SJCRH30 (cell line): ENCODE data around the gene FBXW12. TPM values are rescaled to one million over a fixed set of nuclear protein-coding genes. Genes with fewer than 3 reads are reported as not detected.
"Not testable (repeated sequence)": the region's sequence is repeated elsewhere in the genome, so short reads cannot be mapped to it uniquely, and the experiment has no call there.

ENCODE experiments used
- DNase-seq, 2 experiments: peaks; one replicate each; pipeline ENCODE4 v3.0.0-alpha.2; 2015 to 2020
- H3K27ac ChIP-seq: fragments of 250-450 bp; sonication (Bioruptor Pico); 2 replicates; pipeline ENCODE4 v1.5.1; 2020; ENCODE audit warnings: mild to moderate bottlenecking, moderate library complexity
- H3K27me3 ChIP-seq: fragments of 250-450 bp; sonication (Bioruptor Pico); 2 replicates; pipeline ENCODE4 v1.5.1; 2020; ENCODE audit warnings: mild to moderate bottlenecking, moderate library complexity
- H3K36me3 ChIP-seq: fragments of 250-450 bp; sonication (Bioruptor Pico); 2 replicates; pipeline ENCODE4 v1.5.1; 2020; ENCODE audit warnings: mild to moderate bottlenecking, moderate library complexity
- H3K4me1 ChIP-seq: fragments of 250-450 bp; sonication (Bioruptor Pico); 2 replicates; pipeline ENCODE4 v1.5.1; 2020; ENCODE audit warnings: mild to moderate bottlenecking, moderate library complexity
- H3K4me3 ChIP-seq: fragments of 250-450 bp; sonication (Bioruptor Pico); 2 replicates; pipeline ENCODE4 v1.5.1; 2020; ENCODE audit warnings: mild to moderate bottlenecking, moderate library complexity
- H3K9me3 ChIP-seq: fragments of 250-450 bp; sonication (Bioruptor Pico); replicated peaks from 2 replicates; pipeline ENCODE4 v1.5.1; 2020; ENCODE audit warnings: mild to moderate bottlenecking, moderate library complexity
- total RNA-seq: library from RNA; depleted of rRNA; stranded (reverse); fragments of >200 nt; shearing (Covaris generic); gene quantifications from 2 replicates; pipeline ENCODE4 v1.2.3, GENCODE V29; 2014; rRNA removed

Gene FBXW12, protein sequence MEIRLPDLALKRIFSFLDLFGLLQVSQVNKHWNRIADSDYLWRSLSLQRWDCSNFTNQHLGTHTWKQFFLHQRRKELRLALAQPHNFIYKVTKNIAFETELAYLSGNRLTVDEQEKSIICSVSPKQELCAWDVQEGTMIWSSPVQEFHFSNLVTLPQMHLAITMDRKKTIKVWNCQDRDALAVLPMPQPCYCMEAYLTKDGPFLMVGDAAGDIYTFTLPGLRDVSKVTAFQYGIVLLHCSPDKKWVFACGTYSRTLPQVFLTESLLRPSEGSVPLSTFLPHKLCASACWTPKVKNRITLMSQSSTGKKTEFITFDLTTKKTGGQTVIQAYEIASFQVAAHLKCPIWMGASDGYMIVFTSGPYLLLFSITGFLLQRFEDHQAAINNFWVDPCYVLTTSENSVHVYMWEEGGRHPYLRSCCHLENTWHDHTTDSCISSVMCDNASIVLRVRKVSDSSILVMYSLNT
- total RNA-seq: 0.30 and 0.35 TPM in 2 replicates

DNA sequence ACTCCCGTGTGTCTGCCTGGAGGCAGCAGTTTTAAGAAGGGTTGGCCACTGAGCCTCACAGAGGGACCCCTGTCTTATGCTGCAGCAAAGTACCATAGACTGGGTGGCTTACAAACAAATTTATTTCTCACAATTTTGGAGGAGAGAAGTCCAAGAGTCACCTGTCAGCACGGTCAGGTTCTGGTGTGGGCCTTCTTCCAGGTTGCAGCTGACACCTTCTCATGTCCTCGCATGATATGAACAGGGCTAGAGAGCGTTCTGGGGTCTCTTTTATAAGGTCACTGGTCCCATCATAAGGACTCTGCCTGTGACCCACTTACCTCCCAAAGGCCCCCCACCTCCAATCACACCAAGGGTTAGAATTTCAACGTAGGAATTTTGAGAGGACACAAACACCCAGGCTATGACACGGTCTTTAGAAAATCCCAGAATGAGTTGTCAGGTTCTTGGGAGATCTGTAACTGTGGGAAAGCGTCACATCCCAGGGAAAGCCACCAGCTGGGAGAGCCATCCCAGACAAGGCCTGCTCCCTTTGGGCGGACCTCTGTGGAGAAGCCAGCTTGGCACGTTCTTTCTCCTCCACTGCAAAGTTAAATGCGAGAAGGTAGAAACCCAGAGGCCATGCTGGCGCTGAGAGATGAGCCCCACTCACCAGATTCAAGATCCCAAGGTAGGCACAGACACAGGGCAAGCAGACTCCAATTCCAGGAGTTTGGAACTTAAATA is at the start of gene FBXW12:
FBXW12 (plus strand) TSS at position 569 of the 726 bp plus-strand sequence. CDS start 549 bp downstream, outside the sequence.
- H3K27me3 ChIP-seq: no peaks in the 10 kb centered on the region
- H3K27ac ChIP-seq: no peak within 1 kb of the TSS
- H3K9me3 ChIP-seq: 0 out of 2 replicates have a peak, but pooled peaks cover 2% of the 10 kb centered on the region
- H3K4me3 ChIP-seq: no peak within 1 kb of the TSS
- H3K36me3 ChIP-seq: no peaks in the 10 kb centered on the region
- no peak for DNase-seq
- peaks cover 8% of the 10 kb centered on the region; the same call in 1 of the 2 replicates for H3K4me1 ChIP-seq

DNA sequence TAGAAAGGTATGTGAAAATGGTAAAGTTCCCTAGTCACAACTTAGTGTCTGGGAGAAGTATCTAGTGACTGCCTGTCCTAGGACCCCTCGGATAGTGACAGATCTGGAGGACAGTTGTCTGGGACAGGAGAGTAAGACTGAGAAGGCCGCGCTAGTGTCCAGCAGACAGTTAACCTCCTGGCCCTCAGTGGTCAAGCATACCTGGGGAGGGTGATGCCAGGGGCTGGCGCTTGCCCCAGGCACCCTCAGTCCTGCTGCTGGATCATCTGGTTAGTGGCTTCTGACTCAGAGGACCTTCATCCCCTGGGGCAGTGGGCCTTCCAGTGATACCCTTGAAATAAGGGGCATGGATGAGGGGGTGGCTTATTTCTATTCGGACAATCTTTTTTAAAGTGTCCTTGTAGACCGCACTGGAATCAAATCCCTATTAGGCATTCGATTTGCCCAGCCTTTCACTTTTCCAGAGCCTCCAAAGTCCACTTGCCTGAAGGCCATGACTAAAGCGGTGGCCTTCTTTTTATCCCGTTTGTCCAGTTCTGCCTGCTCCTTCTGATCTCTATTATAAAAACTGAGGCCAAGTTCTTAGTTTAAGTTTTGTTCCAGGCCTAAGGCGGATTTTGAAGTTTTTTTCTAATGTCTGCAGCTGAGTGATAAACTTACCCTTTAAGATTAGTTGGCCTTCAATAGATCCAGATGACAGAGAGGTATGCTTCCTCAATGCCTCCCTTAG is 40.1 kb upstream of the FBXW12 start:
- not testable (repeated sequence) for H3K9me3 ChIP-seq, H3K27me3 ChIP-seq, H3K36me3 ChIP-seq, DNase-seq, H3K4me3 ChIP-seq
- H3K27ac ChIP-seq: peak overlapping the region; percentile 99
- H3K4me1 ChIP-seq: peaks cover 41% of the 10 kb centered on the region

DNA sequence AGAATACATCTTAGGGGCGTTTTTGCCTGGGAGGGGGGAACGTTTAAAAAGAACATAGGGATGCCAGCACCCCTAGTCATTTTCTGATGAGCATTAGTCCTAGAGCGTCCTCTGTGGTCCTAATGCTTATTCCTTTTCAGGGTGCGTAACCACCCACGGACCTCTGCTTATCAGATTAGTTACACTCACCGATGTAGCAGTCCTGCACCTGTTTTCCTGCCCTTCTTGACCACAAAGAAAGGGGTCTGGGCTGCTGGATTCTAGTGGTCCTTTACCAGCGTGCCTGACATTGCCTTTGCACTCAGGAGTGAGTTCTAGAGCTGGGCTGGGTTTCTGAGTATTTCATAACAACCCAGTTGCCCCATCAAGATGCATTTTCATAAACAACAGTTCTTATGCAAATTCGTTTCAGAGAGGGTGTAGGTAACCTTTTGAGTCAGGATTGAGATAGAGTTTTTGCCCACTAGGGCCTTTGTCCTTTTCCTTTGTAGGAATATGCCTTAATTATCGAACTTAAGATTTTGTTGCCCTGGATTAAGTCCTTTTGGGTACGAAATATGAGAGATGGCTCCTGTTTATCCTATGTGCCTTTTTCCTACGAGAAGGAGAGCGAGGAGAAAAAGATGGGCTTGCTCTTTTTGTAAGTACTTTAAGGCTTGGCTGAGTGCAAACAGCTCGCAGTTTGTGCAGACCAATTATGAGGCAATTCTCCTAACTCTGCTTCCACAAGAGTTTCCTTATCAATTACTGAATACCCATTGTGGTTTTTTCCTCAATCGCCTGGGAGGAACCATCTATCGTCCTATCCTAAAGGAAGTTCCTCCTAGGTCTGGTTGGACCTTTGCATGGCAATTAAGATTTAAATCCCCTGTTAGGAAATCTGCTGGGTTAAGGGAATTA is 38.4 kb upstream of the FBXW12 start, which contains the start of gene SPINK8:
SPINK8 (minus strand) TSS at position 316 of the 900 bp plus-strand sequence. CDS start 5,320 bp downstream, outside the sequence.
- peak; percentile 88 to 89 for DNase-seq
- not testable (repeated sequence) for H3K36me3 ChIP-seq, H3K9me3 ChIP-seq, H3K27me3 ChIP-seq
- Histone ChIP-seq H3K27ac (peak within 1 kb of the TSS; percentile 99), H3K4me1 (peaks cover 56% of the 10 kb centered on the region), H3K4me3 (peak within 1 kb of the TSS; percentile 31)

DNA sequence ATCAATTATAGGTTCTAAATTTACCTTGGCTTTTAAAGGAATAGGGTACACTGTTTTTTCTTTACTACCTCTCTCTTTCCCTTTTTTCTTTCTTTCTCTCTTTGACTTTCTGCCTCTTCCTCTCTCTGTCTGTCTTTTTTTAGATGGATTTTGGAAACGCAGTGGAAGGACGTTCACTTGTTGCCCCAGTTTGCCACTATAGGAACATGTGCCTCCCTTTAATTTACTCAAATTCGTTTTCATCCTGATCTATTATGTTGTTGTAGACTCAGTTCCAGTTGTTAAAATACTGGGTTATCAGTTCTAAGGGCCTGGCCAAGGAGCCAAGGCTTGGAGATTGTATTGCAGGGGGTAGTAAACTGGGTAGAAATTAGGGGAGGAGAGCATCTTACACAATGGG is 37.4 kb upstream of the FBXW12 start:
- Histone ChIP-seq H3K27me3 (no peaks in the 10 kb centered on the region), H3K27ac (peak overlapping the region; percentile 99), H3K4me3 (no peak overlapping the region), H3K36me3 (no peaks in the 10 kb centered on the region), H3K9me3 (no peaks in the 10 kb centered on the region), H3K4me1 (peaks cover 61% of the 10 kb centered on the region)
- no peak for DNase-seq

DNA sequence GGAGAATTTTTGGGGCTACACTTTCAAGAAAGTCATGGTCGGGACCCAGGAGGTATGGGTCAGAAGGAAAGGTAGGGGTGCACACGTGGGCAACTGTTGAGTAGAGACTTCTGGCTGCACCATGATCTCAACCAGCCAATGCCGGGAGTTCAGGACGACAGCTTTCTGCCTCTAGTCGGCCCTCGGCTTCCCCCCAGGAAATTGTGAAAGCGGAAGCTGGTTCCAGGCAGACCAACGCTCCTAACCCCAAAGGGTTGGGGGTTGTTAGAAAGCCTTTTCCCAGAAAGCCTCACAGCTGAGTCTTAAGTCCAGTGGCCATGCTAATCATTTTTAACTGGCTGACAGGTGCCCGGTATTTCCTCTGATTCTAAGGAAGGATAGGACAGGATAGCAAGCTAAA is 36.7 kb upstream of the FBXW12 start:
- H3K27ac ChIP-seq: peak overlapping the region; percentile 99; the same call in 1 of the 2 replicates
- H3K36me3 ChIP-seq, H3K27me3 ChIP-seq, DNase-seq, H3K4me3 ChIP-seq, H3K9me3 ChIP-seq: not testable (repeated sequence)
- H3K4me1 ChIP-seq: peaks cover 65% of the 10 kb centered on the region

DNA sequence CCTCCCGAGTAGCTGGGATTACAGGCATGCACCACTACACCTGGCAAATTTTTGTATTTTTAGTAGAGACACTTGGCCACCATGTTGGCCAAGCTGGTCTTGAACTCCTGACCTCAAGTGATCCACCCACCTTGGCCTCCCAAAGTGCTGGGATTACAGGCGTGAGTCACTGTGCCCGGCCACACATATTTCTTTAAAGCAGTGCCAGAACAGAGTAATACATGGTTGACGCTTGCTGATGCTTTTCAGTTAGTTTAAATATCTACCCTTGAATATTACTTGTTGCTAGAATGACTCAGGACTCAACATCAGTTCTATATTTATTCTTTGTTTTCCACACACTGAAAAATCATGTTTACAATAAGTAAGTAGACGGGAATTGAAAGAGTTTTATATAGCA is 34.5 kb upstream of the FBXW12 start:
- not testable (repeated sequence) for DNase-seq, H3K27me3 ChIP-seq, H3K36me3 ChIP-seq, H3K4me3 ChIP-seq, H3K9me3 ChIP-seq
- Histone ChIP-seq H3K4me1 (peaks cover 55% of the 10 kb centered on the region), H3K27ac (peak overlapping the region; percentile 76)

DNA sequence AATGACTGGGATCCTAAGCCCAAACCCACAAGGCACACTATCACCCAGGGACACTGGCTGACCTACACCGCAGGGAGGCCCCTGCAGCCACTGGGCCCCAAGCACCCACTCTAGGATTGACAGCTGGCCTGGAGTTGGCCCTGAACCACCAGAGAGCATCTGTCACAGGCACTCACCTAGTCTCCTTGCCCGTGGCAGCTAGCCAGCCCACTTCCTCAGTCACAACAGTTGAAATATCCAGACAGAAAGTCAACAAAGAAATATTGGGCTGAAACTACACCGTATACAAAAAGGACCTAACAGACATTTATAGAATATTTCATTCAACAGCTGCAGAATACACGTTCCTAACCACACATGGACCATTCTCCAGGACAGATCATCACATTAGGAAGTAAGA is 33.4 kb upstream of the FBXW12 start:
- DNase-seq: peak; percentile 96 to 97
- H3K4me1 ChIP-seq: peaks cover 45% of the 10 kb centered on the region
- H3K27me3 ChIP-seq: no peaks in the 10 kb centered on the region
- H3K36me3 ChIP-seq: no peaks in the 10 kb centered on the region
- H3K4me3 ChIP-seq: no peak overlapping the region
- no peaks in the 10 kb centered on the region for H3K9me3 ChIP-seq
- peak overlapping the region; percentile 76 for H3K27ac ChIP-seq

DNA sequence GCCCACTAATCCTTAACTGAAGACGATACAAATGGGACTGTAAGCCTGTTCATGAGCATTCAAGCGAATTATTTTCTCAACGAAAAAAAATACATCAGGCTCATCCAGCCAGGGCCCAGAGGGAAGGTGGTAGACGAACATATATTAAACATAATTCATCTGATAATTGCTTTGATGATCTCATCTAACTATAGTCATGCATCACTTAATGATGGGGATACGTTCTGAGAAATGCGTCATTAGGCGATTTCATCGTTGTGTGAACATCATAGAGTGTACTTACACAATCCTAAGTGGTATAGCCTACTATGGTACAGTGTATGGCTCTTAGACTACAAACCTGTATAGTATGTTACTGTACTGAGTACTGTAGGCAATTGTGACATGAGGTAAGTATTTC is 28.6 kb upstream of the FBXW12 start:
- H3K4me1 ChIP-seq: peaks cover 37% of the 10 kb centered on the region
- H3K27ac ChIP-seq: no peak overlapping the region
- DNase-seq: no peak
- H3K27me3 ChIP-seq: no peaks in the 10 kb centered on the region
- no peaks in the 10 kb centered on the region for H3K36me3 ChIP-seq
- no peaks in the 10 kb centered on the region for H3K9me3 ChIP-seq
- H3K4me3 ChIP-seq: no peak overlapping the region

DNA sequence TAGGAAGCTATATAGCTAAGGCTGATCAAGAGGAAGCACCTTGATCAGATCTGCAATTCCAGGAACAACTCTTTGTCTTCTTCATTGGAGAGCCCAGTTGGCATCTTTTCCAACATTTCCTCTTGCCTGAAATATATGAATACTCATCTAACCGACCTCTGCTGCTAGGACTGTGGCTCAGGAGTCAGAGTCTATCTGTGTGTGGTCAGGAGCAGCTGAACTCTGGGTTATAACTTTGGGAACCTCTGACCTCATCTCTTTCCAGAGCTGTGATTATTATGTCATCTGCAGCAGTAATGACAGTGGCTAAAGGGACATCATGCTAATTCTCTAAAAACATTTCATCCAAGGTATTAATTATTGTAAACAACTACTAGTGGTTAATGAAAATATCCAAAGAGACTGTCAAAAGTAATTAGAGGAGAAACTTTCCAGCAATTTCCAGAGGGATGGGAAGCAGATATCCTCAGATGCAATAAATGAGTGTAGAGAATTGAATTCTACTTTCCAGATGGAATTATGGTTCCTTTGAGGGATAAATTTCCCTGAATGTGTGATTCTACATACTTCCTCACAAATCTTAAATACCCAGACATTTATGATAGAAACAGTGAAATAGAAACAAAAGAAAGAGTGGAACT is 27.0 kb upstream of the FBXW12 start:
- peak; percentile 22 to 40 for DNase-seq
- H3K4me1 ChIP-seq: peaks cover 25% of the 10 kb centered on the region

DNA sequence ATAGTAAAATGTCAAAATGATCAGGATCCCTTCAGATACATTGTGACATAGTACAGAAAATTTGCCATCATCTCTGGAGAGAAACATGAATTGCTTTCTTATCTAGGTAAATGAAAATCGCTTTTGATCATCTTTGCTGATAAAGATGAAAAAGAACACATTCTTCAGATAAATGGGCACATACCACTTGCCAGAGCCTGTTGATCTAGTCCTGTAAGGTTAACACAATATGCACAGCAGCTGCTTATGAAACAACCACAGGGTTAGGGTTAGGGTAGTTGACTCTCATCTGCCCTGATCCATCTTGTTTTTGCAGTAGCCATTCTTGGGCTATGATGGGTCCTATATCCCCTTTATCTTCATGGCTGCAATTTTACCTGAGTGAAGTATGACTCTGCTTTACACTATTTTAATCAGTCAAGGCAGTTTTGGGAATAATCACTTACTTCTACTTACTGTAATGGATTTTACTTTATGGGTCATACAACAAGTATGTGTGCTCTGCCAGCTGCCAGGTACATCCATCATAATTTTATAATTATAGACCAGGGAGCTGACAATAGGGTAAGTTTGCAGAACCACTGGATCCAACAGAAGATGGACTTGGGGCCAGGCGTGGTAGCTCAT is 26.0 kb upstream of the FBXW12 start:
- no peak overlapping the region for H3K27ac ChIP-seq
- no peaks in the 10 kb centered on the region for H3K27me3 ChIP-seq
- no peak overlapping the region for H3K4me3 ChIP-seq
- no peaks in the 10 kb centered on the region for H3K9me3 ChIP-seq
- H3K36me3 ChIP-seq: no peaks in the 10 kb centered on the region
- no peak for DNase-seq
- peaks cover 19% of the 10 kb centered on the region for H3K4me1 ChIP-seq

More for the DNA sequence above, 27.0 kb upstream of the FBXW12 start:
- H3K27ac ChIP-seq: no peak overlapping the region
- H3K36me3 ChIP-seq: no peaks in the 10 kb centered on the region
- H3K27me3 ChIP-seq: no peaks in the 10 kb centered on the region
- H3K4me3 ChIP-seq: no peak overlapping the region
- no peaks in the 10 kb centered on the region for H3K9me3 ChIP-seq

DNA sequence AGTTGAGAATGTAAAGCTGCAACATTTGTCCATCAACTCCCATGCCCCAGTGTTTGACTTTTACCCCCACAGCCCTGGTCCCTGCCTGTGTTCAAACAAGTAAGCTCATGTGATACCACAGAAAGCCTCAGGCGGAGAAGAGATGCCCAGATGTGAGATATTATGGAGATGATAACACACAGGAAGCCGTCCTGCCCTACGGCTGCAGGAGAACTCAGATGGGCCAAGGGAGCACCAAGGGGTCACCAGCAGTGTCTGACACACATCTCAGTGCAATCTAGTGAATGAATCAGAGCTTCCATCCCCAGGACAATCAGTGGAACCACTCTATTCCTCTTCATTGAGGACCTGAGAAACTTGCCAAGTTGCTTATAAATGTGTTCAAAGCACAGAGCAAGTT is 24.5 kb upstream of the FBXW12 start:
- DNase-seq: no peak
- Histone ChIP-seq H3K27me3 (no peaks in the 10 kb centered on the region), H3K27ac (no peak overlapping the region), H3K4me3 (no peak overlapping the region), H3K4me1 (peaks cover 19% of the 10 kb centered on the region), H3K36me3 (no peaks in the 10 kb centered on the region), H3K9me3 (no peaks in the 10 kb centered on the region)

DNA sequence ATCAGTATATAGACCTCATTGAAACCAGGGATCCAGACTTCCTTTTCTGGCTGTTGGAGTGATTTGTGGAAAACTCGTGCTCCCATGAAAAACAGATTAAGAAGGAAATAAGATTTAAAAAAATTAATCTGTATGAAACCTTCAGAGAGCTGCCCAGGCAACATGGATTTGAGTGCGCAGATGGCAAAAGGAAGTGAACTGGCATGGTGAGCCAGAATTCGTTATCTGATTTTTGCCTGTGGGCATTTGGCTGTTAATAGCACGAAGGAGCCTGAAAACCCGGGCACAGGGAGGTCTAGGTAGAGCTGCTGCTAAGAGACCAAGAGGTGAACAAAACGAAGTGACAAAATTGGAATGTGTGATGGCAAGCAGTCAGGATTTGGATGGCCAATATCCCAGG is 19.5 kb upstream of the FBXW12 start:
- no peak for DNase-seq
- H3K27ac ChIP-seq: no peak overlapping the region
- H3K27me3 ChIP-seq: no peaks in the 10 kb centered on the region

DNA sequence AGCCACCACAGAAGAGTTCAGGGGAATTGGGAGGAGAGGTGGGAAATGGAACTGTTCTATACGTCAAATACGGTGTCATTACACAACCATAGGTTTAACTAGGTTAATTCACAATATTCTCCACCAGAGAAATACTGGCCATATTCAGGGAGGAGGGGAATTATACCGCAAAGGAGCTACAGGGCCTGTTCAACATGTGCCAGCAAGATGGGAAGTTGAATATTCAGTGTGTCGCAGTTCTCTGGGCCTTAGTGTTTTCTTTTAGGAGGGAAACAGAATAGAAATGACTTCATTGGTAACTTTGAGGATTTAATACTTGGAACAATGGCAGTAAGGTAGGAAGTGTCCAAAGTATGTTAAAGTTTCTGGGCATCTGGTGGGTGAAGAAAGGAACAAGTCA is 18.0 kb upstream of the FBXW12 start:
- DNase-seq: no peak
- Histone ChIP-seq H3K9me3 (no peaks in the 10 kb centered on the region), H3K27me3 (no peaks in the 10 kb centered on the region), H3K36me3 (no peaks in the 10 kb centered on the region), H3K4me3 (no peak overlapping the region), H3K27ac (no peak overlapping the region), H3K4me1 (no peaks in the 10 kb centered on the region)

More for the DNA sequence above, 19.5 kb upstream of the FBXW12 start:
- no peaks in the 10 kb centered on the region for H3K9me3 ChIP-seq
- no peaks in the 10 kb centered on the region for H3K4me1 ChIP-seq
- H3K4me3 ChIP-seq: no peak overlapping the region
- no peaks in the 10 kb centered on the region for H3K36me3 ChIP-seq
